ENCODE measurements around the gene CDK2AP2. TPM values are rescaled to one million over a fixed set of nuclear protein-coding genes. Genes with fewer than 3 reads are reported as not detected.

CDK2AP2 gene
- total and polyA plus RNA-seq, 2 of the 8 experiments (the other 6 are each of a cell fraction or from before 2014, with no cell fraction given), result 49.6 to 65.1 TPM

DNA sequence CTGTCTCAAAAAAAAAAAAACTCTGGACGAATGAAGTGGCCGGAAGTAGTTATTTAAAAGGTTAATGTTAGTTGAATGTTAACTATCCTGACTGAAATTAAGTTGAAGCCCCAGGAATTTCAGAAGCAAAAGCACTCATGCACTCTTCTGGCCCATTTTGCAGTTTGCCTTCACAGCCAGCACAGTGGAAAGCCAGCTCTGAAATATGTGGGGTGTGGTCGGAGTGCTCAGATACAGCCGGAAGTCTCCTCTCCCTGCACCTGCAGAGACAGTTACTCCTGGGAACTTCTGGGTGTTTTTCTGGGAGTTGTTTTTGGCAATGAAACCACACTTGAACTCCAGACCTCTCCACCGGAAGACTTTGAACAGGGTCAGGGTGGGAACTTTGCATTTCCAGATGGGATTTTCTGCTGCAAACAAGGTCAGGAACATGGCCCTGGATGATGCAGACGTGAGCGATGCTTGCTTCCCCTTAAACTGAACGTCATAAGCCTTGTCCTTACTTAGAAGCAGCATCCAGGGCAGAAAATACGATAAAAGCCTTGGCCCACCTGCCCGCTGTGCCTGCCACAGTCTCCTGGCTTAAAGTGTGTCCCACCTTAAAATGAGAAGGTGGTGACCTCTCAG is 36.8 kb upstream of the CDK2AP2 start:
- Histone ChIP-seq H2BK20ac (ENCODE audit: low read length) (no peak overlapping the region), H4K5ac (ENCODE audit: insufficient read length, low read depth, low read length) (no peak overlapping the region), H2BK120ac (replicated peaks; ENCODE audit: low read depth, low read length) (no peak overlapping the region), H2BK15ac (ENCODE audit: low read length) (no peak overlapping the region), H4K20me1 (replicated peaks in 1 of 2; ENCODE audit: control insufficient read depth in 1 of 2, insufficient read depth in 2 of 2, low read length in 2 of 2) (no peaks in the 10 kb centered on the region), H3K27me3 (replicated peaks in 1 of 4; ENCODE audit: control insufficient read depth in 3 of 4, extremely low read depth in 1 of 4, insufficient read depth in 3 of 4, low read length in 3 of 4) (no peaks in the 10 kb centered on the region; a peak in 1 of 7 replicates), H3K9ac (replicated peaks in 1 of 4; ENCODE audit: extremely low read depth in 1 of 4, low read depth in 3 of 4, low read length in 3 of 4) (no peak overlapping the region), H3K4me3 (ENCODE audit: extremely low read depth in 1 of 4, insufficient read depth in 2 of 4, low read depth in 3 of 4, low read length in 4 of 4) (no peak overlapping the region), H3K23me2 (ENCODE audit: low read depth, low read length) (no peaks in the 10 kb centered on the region), H4K8ac (ENCODE audit: extremely low read depth, insufficient read depth, low read length) (no peak overlapping the region; the same call in 1 of the 2 replicates), H3K4me1 (replicated peaks in 1 of 4; ENCODE audit: control insufficient read depth in 3 of 4, insufficient read depth in 4 of 4, low read length in 3 of 4) (peaks cover 0 to 5% (median 0%) of the 10 kb centered on the region in 4 experiments; a peak in 2 of 7 replicates), H3K36me3 (ENCODE audit: control insufficient read depth in 2 of 4, insufficient read depth in 4 of 4, low read length in 3 of 4) (no peaks in the 10 kb centered on the region), H2BK5ac (ENCODE audit: low read depth, low read length) (no peak overlapping the region), H3K27ac (ENCODE audit: low read depth, low read length) (no peak overlapping the region), H3K79me1 (ENCODE audit: low read depth, low read length) (no peaks in the 10 kb centered on the region), H2BK12ac (ENCODE audit: low read depth, low read length) (no peak overlapping the region), H3K18ac (ENCODE audit: extremely low read depth, low read length) (no peak overlapping the region), H3K14ac (ENCODE audit: insufficient read length) (no peak overlapping the region), H3K4ac (replicated peaks; ENCODE audit: insufficient read length, low read depth, low read length) (no peak overlapping the region), H3K79me2 (ENCODE audit: control insufficient read depth in 1 of 2, insufficient read depth in 2 of 2, low read length in 2 of 2) (no peaks in the 10 kb centered on the region), H3K56ac (replicated peaks; ENCODE audit: insufficient read length, low read depth, low read length) (no peak overlapping the region), H3K9me3 (ENCODE audit: insufficient read depth in 2 of 2, low read depth in 1 of 2, low read length in 1 of 2) (no peaks in the 10 kb centered on the region), H2AFZ (ENCODE audit: low read length) (0 out of 2 replicates have a peak overlapping the region, but pooled peaks have one; percentile 7), H3K4me2 (ENCODE audit: insufficient read depth in 1 of 2, low read depth in 2 of 2, low read length in 2 of 2) (no peak overlapping the region), H3K23ac (ENCODE audit: insufficient read length) (no peak overlapping the region), H4K91ac (replicated peaks; ENCODE audit: insufficient read length, low read length) (peak overlapping the region; percentile 72), H2AK5ac (ENCODE audit: low read depth, low read length) (no peak overlapping the region)
- ChIA-PET CTCF (ENCODE audit: partially characterized antibody) (interaction anchor here (1.0 to 1.5 kb wide), 3 partner anchors 21 to 32 kb away, joined by 3 to 4 read pairs (median 4); no protein-coding TSS in a partner anchor), POLR2A (ENCODE audit: partially characterized antibody) (interaction anchor here (2.3 to 4.8 kb wide), 2 partner anchors 39 to 41 kb away, joined by 8 to 15 read pairs; partner anchors contain the start of gene GSTP1)
- DNase-seq (ENCODE audit: low read depth in 1 of 2, low spot score in 2 of 2), result no peak
- no peak for FAIRE-seq
- 81% methylated on average over 10 of the region's 10 CpGs; no CpG with 5 or more reads in 1 of the 2 experiments for WGBS, 2 experiments (ENCODE audit: extremely low coverage in 1 of 2, insufficient coverage in 1 of 2, insufficient read length in 1 of 2, insufficient replicate concordance in 2 of 2, low coverage in 1 of 2, low lambda C conversion rate in 2 of 2, missing lambda C conversion rate in 1 of 2)
- TF ChIP-seq TAF1 (IDR thresholded peaks at IDR 0.05; ENCODE audit: low read depth, low read length) (no peak), KDM5A (IDR thresholded peaks at IDR 0.05; ENCODE audit: low read length) (no peak), RBBP5 (IDR thresholded peaks at IDR 0.05; ENCODE audit: borderline replicate concordance, low read depth, low read length) (no peak), GTF2F1 (IDR thresholded peaks at IDR 0.05; ENCODE audit: borderline replicate concordance, low read depth, low read length) (no peak), TAF7 (optimal IDR thresholded peaks at IDR 0.05; ENCODE audit: borderline replicate concordance, low read depth, low read length) (no peak), PHF8 (conservative IDR thresholded peaks at IDR 0.05; ENCODE audit: low read depth, low read length) (no peak), YY1 (IDR thresholded peaks at IDR 0.05; ENCODE audit: low read depth, low read length) (no peak), NANOG (IDR thresholded peaks at IDR 0.05; ENCODE audit: insufficient read depth, low read depth, low read length, poor library complexity, severe bottlenecking) (no peak), SAP30 (IDR thresholded peaks at IDR 0.05; ENCODE audit: insufficient read depth, insufficient replicate concordance, low read length) (no peak), CBX8 (IDR thresholded peaks at IDR 0.05; ENCODE audit: borderline replicate concordance, low read depth, low read length) (no peak)
- TF ChIP-seq, protein P1, sequence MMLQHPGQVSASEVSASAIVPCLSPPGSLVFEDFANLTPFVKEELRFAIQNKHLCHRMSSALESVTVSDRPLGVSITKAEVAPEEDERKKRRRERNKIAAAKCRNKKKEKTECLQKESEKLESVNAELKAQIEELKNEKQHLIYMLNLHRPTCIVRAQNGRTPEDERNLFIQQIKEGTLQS (IDR thresholded peaks at IDR 0.05; ENCODE audit: insufficient read depth, low read depth, low read length), result no peak
